SK-N-SH treated with all-trans-retinoic acid at 6 μM for 48 hours (cell line): ENCODE results near the gene UNC13C.

Experiments used
- ATAC-seq: fragments of 200-7000 bp; cut with Tn5 transposase; 3 replicates; pipeline ENCODE4 v1.9.1; 2020; ENCODE audit warnings: mild to moderate bottlenecking, moderate library complexity
- ARNTL ChIP-seq: fragments of 450-650 bp; formaldehyde crosslinking; IDR thresholded peaks from 2 replicates; pipeline ENCODE4 v1.5.0; 2020; ENCODE audit warnings: low read depth, mild to moderate bottlenecking, moderate library complexity, borderline replicate concordance
- BACH2 ChIP-seq: fragments of 250-450 bp; sonication (Bioruptor Pico); IDR thresholded peaks from 2 replicates; pipeline ENCODE4 v1.9.0; 2021; ENCODE audit warnings: mild to moderate bottlenecking, borderline replicate concordance
- CSDC2 ChIP-seq: fragments of 250-450 bp; sonication (Bioruptor Pico); IDR thresholded peaks from 2 replicates; pipeline ENCODE4 v1.5.0; 2020; ENCODE audit warnings: mild to moderate bottlenecking, moderate library complexity
- CSRNP3 ChIP-seq: fragments of 250-450 bp; sonication (Bioruptor Pico); IDR thresholded peaks from 2 replicates; pipeline ENCODE4 v1.5.1; 2021; ENCODE audit warnings: mild to moderate bottlenecking, moderate library complexity
- ESRRG ChIP-seq: fragments of 250-450 bp; sonication (Bioruptor Pico); IDR thresholded peaks from 2 replicates; pipeline ENCODE4 v1.6.1; 2021; ENCODE audit warnings: mild to moderate bottlenecking
- GLIS3 ChIP-seq: fragments of 250-450 bp; sonication (Bioruptor Pico); IDR thresholded peaks from 2 replicates; pipeline ENCODE4 v1.5.0; 2020; ENCODE audit warnings: mild to moderate bottlenecking, moderate library complexity
- ISL1 ChIP-seq: fragments of 250-450 bp; sonication (Bioruptor Pico); IDR thresholded peaks from 2 replicates; pipeline ENCODE4 v2.1.2; 2022; ENCODE audit warnings: mild to moderate bottlenecking, moderate library complexity
- POU6F1 ChIP-seq: fragments of 250-450 bp; sonication (Bioruptor Pico); IDR thresholded peaks from 2 replicates; pipeline ENCODE4 v1.8.0; 2021; ENCODE audit warnings: low read depth, mild to moderate bottlenecking, moderate library complexity, borderline replicate concordance
- PPARA ChIP-seq: fragments of 250-450 bp; sonication (Bioruptor Pico); IDR thresholded peaks from 2 replicates; pipeline ENCODE4 v1.5.0; 2020; ENCODE audit warnings: mild to moderate bottlenecking, borderline replicate concordance
- RARB ChIP-seq: fragments of 250-450 bp; sonication (Bioruptor Pico); IDR thresholded peaks from 2 replicates; pipeline ENCODE4 v1.8.0; 2021; ENCODE audit warnings: mild to moderate bottlenecking, moderate library complexity
- SNAI2 ChIP-seq: fragments of 250-450 bp; sonication (Bioruptor Pico); IDR thresholded peaks from 2 replicates; pipeline ENCODE4 v1.5.0; 2020; ENCODE audit warnings: mild to moderate bottlenecking, moderate library complexity
- TCF4 ChIP-seq: fragments of 250-450 bp; sonication (Bioruptor Pico); IDR thresholded peaks from 2 replicates; pipeline ENCODE4 v1.8.0; 2021; ENCODE audit warnings: mild to moderate bottlenecking, moderate library complexity, borderline replicate concordance
- TOX ChIP-seq: fragments of 250-450 bp; sonication (Bioruptor Pico); IDR thresholded peaks from 2 replicates; pipeline ENCODE4 v1.8.0; 2021; ENCODE audit warnings: mild to moderate bottlenecking, moderate library complexity, borderline replicate concordance
- TSHZ2 ChIP-seq: fragments of 250-450 bp; sonication (Bioruptor Pico); IDR thresholded peaks from 2 replicates; pipeline ENCODE4 v1.5.0; 2020; ENCODE audit warnings: mild to moderate bottlenecking, moderate library complexity
- ZC3H10 ChIP-seq: fragments of 250-450 bp; sonication (Bioruptor Pico); IDR thresholded peaks from 2 replicates; pipeline ENCODE4 v1.5.1; 2021; ENCODE audit warnings: mild to moderate bottlenecking, moderate library complexity
- ZFP3 ChIP-seq: fragments of 250-450 bp; sonication (Bioruptor Pico); IDR thresholded peaks from 2 replicates; pipeline ENCODE4 v1.5.0; 2020; ENCODE audit warnings: mild to moderate bottlenecking, moderate library complexity
- ZFP30 ChIP-seq: fragments of 450-650 bp; formaldehyde crosslinking; IDR thresholded peaks from 2 replicates; pipeline ENCODE4 v1.5.0; 2022; ENCODE audit warnings: mild to moderate bottlenecking, moderate library complexity
- ZNF565 ChIP-seq: fragments of 450-650 bp; formaldehyde crosslinking; conservative IDR thresholded peaks from 2 replicates; pipeline ENCODE4 v1.5.0; 2020; ENCODE audit warnings: low read depth, mild to moderate bottlenecking, moderate library complexity
- ZNF70 ChIP-seq: fragments of 450-650 bp; formaldehyde crosslinking; IDR thresholded peaks from 2 replicates; pipeline ENCODE4 v1.5.0; 2020; ENCODE audit warnings: mild to moderate bottlenecking, moderate library complexity
- ZNF8 ChIP-seq: fragments of 450-650 bp; formaldehyde crosslinking; IDR thresholded peaks from 2 replicates; pipeline ENCODE4 v1.5.0; 2020; ENCODE audit warnings: mild to moderate bottlenecking, moderate library complexity
- TF ChIP-seq, protein P1 (sequence below): fragments of 250-450 bp; sonication (Bioruptor Pico); IDR thresholded peaks from 2 replicates; pipeline ENCODE4 v1.8.0; 2020; ENCODE audit warnings: mild to moderate bottlenecking, moderate library complexity, borderline replicate concordance
- TF ChIP-seq, protein P2 (sequence below): fragments of 250-450 bp; sonication (Bioruptor Pico); IDR thresholded peaks from 2 replicates; pipeline ENCODE4 v1.5.1; 2020; ENCODE audit warnings: low read depth, mild to moderate bottlenecking, moderate library complexity

UNC13C gene

DNA sequence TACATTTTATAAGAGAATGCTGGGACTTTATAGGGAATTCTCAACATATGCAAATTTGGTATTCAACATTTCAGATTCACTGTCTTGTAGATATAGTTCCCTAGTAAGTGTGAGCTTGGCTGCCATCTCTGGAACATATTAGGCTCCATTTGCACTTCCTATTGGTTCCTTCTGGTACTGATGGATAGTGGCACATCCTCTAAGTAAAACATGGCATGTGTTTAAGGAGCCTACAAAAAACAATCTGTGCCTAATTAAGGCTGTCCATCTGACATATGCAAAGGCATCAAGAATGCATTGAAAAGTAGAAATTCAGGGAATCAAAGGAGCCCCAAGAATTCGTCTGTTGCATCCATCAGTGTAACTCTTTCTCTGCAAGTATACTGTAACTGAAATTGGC, 344.1 kb downstream of the UNC13C start:
- TF ChIP-seq ZNF565 (CRISPR knock-in tag): no peak
- no peak for TF ChIP-seq PPARA (CRISPR knock-in tag)
- TF ChIP-seq ZC3H10 (CRISPR knock-in tag): no peak
- TF ChIP-seq ZFP30 (CRISPR knock-in tag): no peak
- no peak for TF ChIP-seq TSHZ2 (CRISPR knock-in tag)
- TF ChIP-seq ZNF70: no peak
- TF ChIP-seq ZFP3 (CRISPR knock-in tag): no peak
- no peak for TF ChIP-seq TCF4 (CRISPR knock-in tag)
- TF ChIP-seq CSRNP3 (CRISPR knock-in tag): no peak
- no peak for TF ChIP-seq ESRRG
- no peak for TF ChIP-seq GLIS3
- TF ChIP-seq RARB (CRISPR knock-in tag): no peak
- TF ChIP-seq CSDC2 (CRISPR knock-in tag): no peak
- TF ChIP-seq, protein P1, sequence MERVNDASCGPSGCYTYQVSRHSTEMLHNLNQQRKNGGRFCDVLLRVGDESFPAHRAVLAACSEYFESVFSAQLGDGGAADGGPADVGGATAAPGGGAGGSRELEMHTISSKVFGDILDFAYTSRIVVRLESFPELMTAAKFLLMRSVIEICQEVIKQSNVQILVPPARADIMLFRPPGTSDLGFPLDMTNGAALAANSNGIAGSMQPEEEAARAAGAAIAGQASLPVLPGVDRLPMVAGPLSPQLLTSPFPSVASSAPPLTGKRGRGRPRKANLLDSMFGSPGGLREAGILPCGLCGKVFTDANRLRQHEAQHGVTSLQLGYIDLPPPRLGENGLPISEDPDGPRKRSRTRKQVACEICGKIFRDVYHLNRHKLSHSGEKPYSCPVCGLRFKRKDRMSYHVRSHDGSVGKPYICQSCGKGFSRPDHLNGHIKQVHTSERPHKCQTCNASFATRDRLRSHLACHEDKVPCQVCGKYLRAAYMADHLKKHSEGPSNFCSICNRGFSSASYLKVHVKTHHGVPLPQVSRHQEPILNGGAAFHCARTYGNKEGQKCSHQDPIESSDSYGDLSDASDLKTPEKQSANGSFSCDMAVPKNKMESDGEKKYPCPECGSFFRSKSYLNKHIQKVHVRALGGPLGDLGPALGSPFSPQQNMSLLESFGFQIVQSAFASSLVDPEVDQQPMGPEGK: no peak
- no peak for TF ChIP-seq ARNTL (CRISPR knock-in tag)
- no peak for TF ChIP-seq TOX (CRISPR knock-in tag)
- no peak for ATAC-seq

DNA sequence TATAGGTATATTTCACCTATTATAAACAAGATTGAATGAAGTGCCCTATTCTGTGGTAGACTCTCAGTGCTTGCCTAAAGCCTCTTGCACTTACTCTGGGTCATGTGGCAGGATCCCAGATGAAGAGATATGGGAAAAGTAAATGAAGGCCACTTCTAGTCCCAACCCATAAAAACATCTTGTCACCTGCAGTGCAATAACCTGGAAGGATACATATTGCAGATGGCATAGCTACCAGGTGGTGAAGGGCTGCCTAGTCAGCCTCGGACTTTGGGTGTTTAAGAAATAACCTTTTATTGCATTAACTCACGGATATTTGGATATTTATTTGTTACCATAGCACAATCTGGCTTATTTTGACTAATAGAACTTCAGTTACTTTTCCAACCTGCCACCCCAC, 367.1 kb downstream of the UNC13C start:
- ATAC-seq: no peak
- TF ChIP-seq PPARA (CRISPR knock-in tag) (no peak), ZNF565 (CRISPR knock-in tag) (no peak), ISL1 (CRISPR knock-in tag) (no peak), CSDC2 (CRISPR knock-in tag) (no peak), BACH2 (CRISPR knock-in tag) (no peak), CSRNP3 (CRISPR knock-in tag) (no peak), SNAI2 (no peak)
- TF ChIP-seq, protein P2, sequence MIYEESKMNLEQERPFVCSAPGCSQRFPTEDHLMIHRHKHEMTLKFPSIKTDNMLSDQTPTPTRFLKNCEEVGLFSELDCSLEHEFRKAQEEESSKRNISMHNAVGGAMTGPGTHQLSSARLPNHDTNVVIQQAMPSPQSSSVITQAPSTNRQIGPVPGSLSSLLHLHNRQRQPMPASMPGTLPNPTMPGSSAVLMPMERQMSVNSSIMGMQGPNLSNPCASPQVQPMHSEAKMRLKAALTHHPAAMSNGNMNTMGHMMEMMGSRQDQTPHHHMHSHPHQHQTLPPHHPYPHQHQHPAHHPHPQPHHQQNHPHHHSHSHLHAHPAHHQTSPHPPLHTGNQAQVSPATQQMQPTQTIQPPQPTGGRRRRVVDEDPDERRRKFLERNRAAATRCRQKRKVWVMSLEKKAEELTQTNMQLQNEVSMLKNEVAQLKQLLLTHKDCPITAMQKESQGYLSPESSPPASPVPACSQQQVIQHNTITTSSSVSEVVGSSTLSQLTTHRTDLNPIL: no peak

DNA sequence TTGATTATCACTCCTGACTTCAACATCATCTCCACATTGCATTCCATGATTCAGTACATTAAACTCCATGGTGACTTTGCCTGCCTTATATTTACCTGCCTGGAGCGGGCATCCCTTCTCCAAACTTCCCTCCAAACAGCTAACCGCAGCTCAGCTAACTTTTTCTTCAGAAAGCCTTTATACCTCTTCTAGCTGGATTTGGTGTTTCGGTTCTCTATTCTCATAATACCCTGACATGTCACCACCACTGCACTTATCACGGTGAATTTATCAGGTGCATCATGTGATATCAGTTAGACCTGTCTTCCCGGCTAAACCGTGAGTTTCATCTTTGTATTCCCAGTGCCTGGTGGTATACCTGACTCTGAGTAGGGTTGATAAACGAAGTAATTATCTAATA, 367.6 kb downstream of the UNC13C start:
- no peak for ATAC-seq
- TF ChIP-seq ZC3H10 (CRISPR knock-in tag): no peak
- TF ChIP-seq, protein P2: no peak
- TF ChIP-seq SNAI2: no peak
- TF ChIP-seq PPARA (CRISPR knock-in tag): no peak
- no peak for TF ChIP-seq POU6F1
- no peak for TF ChIP-seq TSHZ2 (CRISPR knock-in tag)
- no peak for TF ChIP-seq ZFP30 (CRISPR knock-in tag)
- TF ChIP-seq ARNTL (CRISPR knock-in tag): no peak
- TF ChIP-seq CSDC2 (CRISPR knock-in tag): no peak
- TF ChIP-seq ZNF8: no peak
